ENCODE data around the gene PDZRN4.
A peak's percentile ranks its signal among the peaks of the same experiment; 100 is the strongest.

Gene PDZRN4

GRCh38 chr12:41367726-41368405, 179.7 kb downstream of the PDZRN4 start:
- H3K36me3 ChIP-seq (replicated peaks; ENCODE audit: low read depth, low read length), result no peaks in the 10 kb centered on the region
- no peaks in the 10 kb centered on the region for H3K79me2 ChIP-seq (ENCODE audit: low read length)
- no peak overlapping the region for H3K4me3 ChIP-seq (ENCODE audit: low read length)
- H3K4me2 ChIP-seq (ENCODE audit: low read length), result no peak overlapping the region
- no peak overlapping the region for H3K9ac ChIP-seq (ENCODE audit: low read length)
- H3K4me1 ChIP-seq (ENCODE audit: low read length), result no peaks in the 10 kb centered on the region
- no peaks in the 10 kb centered on the region for H3K27me3 ChIP-seq (ENCODE audit: low read depth, low read length)
- no peaks in the 10 kb centered on the region for H4K20me1 ChIP-seq (ENCODE audit: insufficient read depth, low read length)
- TF ChIP-seq EZH2phosphoT487 (IDR thresholded peaks at IDR 0.05; ENCODE audit: low read depth) (no peak), CTCF (IDR thresholded peaks at IDR 0.05; ENCODE audit: low read depth, low read length) (peak; percentile 56)
- no peaks in the 10 kb centered on the region for H3K9me3 ChIP-seq (ENCODE audit: insufficient read depth, low read length)
- no peak overlapping the region for H2AFZ ChIP-seq (ENCODE audit: low read depth, low read length)
- H3K27ac ChIP-seq (ENCODE audit: low read length), result no peak overlapping the region

GRCh38 chr12:41380878-41381277, 192.8 kb downstream of the PDZRN4 start:
- TF ChIP-seq EZH2phosphoT487 (IDR thresholded peaks at IDR 0.05; ENCODE audit: low read depth) (no peak), CTCF (IDR thresholded peaks at IDR 0.05; ENCODE audit: low read depth, low read length) (no peak)
- no peak overlapping the region for H3K4me2 ChIP-seq (ENCODE audit: low read length)
- H4K20me1 ChIP-seq (ENCODE audit: insufficient read depth, low read length), result no peaks in the 10 kb centered on the region
- H2AFZ ChIP-seq (ENCODE audit: low read depth, low read length), result no peak overlapping the region
- no peaks in the 10 kb centered on the region for H3K4me1 ChIP-seq (ENCODE audit: low read length)
- no peaks in the 10 kb centered on the region for H3K36me3 ChIP-seq (replicated peaks; ENCODE audit: low read depth, low read length)
- no peaks in the 10 kb centered on the region for H3K9me3 ChIP-seq (ENCODE audit: insufficient read depth, low read length)
- H3K27me3 ChIP-seq (ENCODE audit: low read depth, low read length), result no peaks in the 10 kb centered on the region
- no peak overlapping the region for H3K27ac ChIP-seq (ENCODE audit: low read length)
- no peak overlapping the region for H3K9ac ChIP-seq (ENCODE audit: low read length)
- H3K79me2 ChIP-seq (ENCODE audit: low read length), result no peaks in the 10 kb centered on the region
- no peak overlapping the region for H3K4me3 ChIP-seq (ENCODE audit: low read length)

GRCh38 chr12:41402801-41403200, 214.7 kb downstream of the PDZRN4 start:
- Histone ChIP-seq H3K27ac (ENCODE audit: low read length) (no peak overlapping the region), H3K9ac (ENCODE audit: low read length) (no peak overlapping the region), H3K36me3 (replicated peaks; ENCODE audit: low read depth, low read length) (no peaks in the 10 kb centered on the region), H3K9me3 (ENCODE audit: insufficient read depth, low read length) (no peaks in the 10 kb centered on the region), H4K20me1 (ENCODE audit: insufficient read depth, low read length) (no peaks in the 10 kb centered on the region), H2AFZ (ENCODE audit: low read depth, low read length) (no peak overlapping the region), H3K4me2 (ENCODE audit: low read length) (no peak overlapping the region), H3K27me3 (ENCODE audit: low read depth, low read length) (no peaks in the 10 kb centered on the region), H3K4me1 (ENCODE audit: low read length) (no peaks in the 10 kb centered on the region), H3K4me3 (ENCODE audit: low read length) (no peak overlapping the region), H3K79me2 (ENCODE audit: low read length) (no peaks in the 10 kb centered on the region)
- TF ChIP-seq EZH2phosphoT487 (IDR thresholded peaks at IDR 0.05; ENCODE audit: low read depth), result no peak
- no peak for TF ChIP-seq CTCF (IDR thresholded peaks at IDR 0.05; ENCODE audit: low read depth, low read length)

- H3K4me1 ChIP-seq (ENCODE audit: low read length), result no peaks in the 10 kb centered on the region
- no peaks in the 10 kb centered on the region for H3K36me3 ChIP-seq (replicated peaks; ENCODE audit: low read depth, low read length)
- no peak overlapping the region for H2AFZ ChIP-seq (ENCODE audit: low read depth, low read length)
- no peaks in the 10 kb centered on the region for H4K20me1 ChIP-seq (ENCODE audit: insufficient read depth, low read length)
- H3K9me3 ChIP-seq (ENCODE audit: insufficient read depth, low read length), result no peaks in the 10 kb centered on the region
- no peak for TF ChIP-seq EZH2phosphoT487 (IDR thresholded peaks at IDR 0.05; ENCODE audit: low read depth)
- TF ChIP-seq CTCF (IDR thresholded peaks at IDR 0.05; ENCODE audit: low read depth, low read length), result no peak
- no peak overlapping the region for H3K4me2 ChIP-seq (ENCODE audit: low read length)
- H3K27me3 ChIP-seq (ENCODE audit: low read depth, low read length), result no peaks in the 10 kb centered on the region
- no peak overlapping the region for H3K9ac ChIP-seq (ENCODE audit: low read length)
- H3K79me2 ChIP-seq (ENCODE audit: low read length), result no peaks in the 10 kb centered on the region
- H3K4me3 ChIP-seq (ENCODE audit: low read length), result no peak overlapping the region
- H3K27ac ChIP-seq (ENCODE audit: low read length), result no peak overlapping the region
Measured at GRCh38 chr12:41407232-41407799, 219.2 kb downstream of the PDZRN4 start.

Data from OCI-LY3 (cell line).